Neural cell (in vitro differentiated cells): ENCODE measurements around the gene RCC2.

Source experiments
- POLR2AphosphoS5 ChIP-seq: IDR thresholded peaks from 2 replicates; pipeline ENCODE4 v1.6.1; 2012
- RAD21 ChIP-seq: fragments of 450-650 bp; conservative IDR thresholded peaks from 2 replicates; pipeline ENCODE4 v1.6.1; 2014; ENCODE audit warnings: antibody characterized with exemption, mild to moderate bottlenecking, moderate library complexity
- SMC3 ChIP-seq: fragments of 450-650 bp; conservative IDR thresholded peaks from 2 replicates; pipeline ENCODE4 v1.6.1; 2014; ENCODE audit warnings: antibody characterized with exemption, mild to moderate bottlenecking, moderate library complexity; ENCODE audit not compliant: poor library complexity
- TF ChIP-seq, protein P1 (sequence below): fragments of 450-650 bp; IDR thresholded peaks from 2 replicates; pipeline ENCODE4 v1.5.1; 2014; ENCODE audit warnings: antibody characterized with exemption, mild to moderate bottlenecking, moderate library complexity; ENCODE audit not compliant: poor library complexity, severe bottlenecking

DNA sequence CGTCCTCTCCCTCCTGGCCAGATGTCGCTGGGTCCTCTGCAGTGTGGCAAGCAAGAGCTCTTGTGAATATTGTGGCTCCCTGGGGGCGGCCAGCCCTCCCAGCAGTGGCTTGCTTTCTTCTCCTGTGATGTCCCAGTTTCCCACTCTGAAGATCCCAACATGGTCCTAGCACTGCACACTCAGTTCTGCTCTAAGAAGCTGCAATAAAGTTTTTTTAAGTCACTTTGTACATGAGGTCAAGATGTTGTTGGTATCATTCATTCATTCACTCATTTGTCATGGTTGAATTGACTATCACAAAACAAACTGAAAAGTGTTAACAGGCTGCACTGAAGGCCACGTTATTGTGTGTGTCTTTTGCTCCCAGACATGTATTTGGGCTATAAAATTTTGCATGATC, 75.7 kb downstream of the RCC2 start:
- TF ChIP-seq SMC3: no peak
- TF ChIP-seq, protein P1, sequence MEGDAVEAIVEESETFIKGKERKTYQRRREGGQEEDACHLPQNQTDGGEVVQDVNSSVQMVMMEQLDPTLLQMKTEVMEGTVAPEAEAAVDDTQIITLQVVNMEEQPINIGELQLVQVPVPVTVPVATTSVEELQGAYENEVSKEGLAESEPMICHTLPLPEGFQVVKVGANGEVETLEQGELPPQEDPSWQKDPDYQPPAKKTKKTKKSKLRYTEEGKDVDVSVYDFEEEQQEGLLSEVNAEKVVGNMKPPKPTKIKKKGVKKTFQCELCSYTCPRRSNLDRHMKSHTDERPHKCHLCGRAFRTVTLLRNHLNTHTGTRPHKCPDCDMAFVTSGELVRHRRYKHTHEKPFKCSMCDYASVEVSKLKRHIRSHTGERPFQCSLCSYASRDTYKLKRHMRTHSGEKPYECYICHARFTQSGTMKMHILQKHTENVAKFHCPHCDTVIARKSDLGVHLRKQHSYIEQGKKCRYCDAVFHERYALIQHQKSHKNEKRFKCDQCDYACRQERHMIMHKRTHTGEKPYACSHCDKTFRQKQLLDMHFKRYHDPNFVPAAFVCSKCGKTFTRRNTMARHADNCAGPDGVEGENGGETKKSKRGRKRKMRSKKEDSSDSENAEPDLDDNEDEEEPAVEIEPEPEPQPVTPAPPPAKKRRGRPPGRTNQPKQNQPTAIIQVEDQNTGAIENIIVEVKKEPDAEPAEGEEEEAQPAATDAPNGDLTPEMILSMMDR: no peak
- TF ChIP-seq POLR2AphosphoS5: no peak
- no peak for TF ChIP-seq RAD21
